Astrocyte (in vitro differentiated cells and primary cell): ENCODE data around the gene UBALD2. TPM values are rescaled to one million over a fixed set of nuclear protein-coding genes. Genes with fewer than 3 reads are reported as not detected.

Source experiments
- DNase-seq: peaks from one replicate; pipeline ENCODE4 v3.0.0-alpha.2; 2010; ENCODE audit warnings: low read depth
- FAIRE-seq: peaks from 2 replicates; lab custom pipeline; 2011; peaks lifted over from hg19 to GRCh38; lab: Jason Lieb, UNC
- H2AFZ ChIP-seq: 2 replicates; pipeline ENCODE4 v1.6.0; 2012; ENCODE audit warnings: low read depth, low read length, inconsistent platforms
- H3K27ac ChIP-seq: 2 replicates; pipeline ENCODE4 v1.5.1; 2011; ENCODE audit warnings: low read depth, low read length, inconsistent platforms
- H3K27me3 ChIP-seq: 2 replicates; pipeline ENCODE4 v1.6.0; 2011; ENCODE audit warnings: low read length, inconsistent platforms; ENCODE audit not compliant: insufficient read depth
- H3K36me3 ChIP-seq: 2 replicates; pipeline ENCODE4 v1.5.1; 2011; ENCODE audit warnings: low read length, inconsistent platforms; ENCODE audit not compliant: insufficient read depth
- H3K4me1 ChIP-seq: 2 replicates; pipeline ENCODE4 v1.5.1; 2011; ENCODE audit warnings: low read length, inconsistent platforms; ENCODE audit not compliant: insufficient read depth
- H3K4me2 ChIP-seq: 2 replicates; pipeline ENCODE4 v1.6.0; 2012; ENCODE audit warnings: low read length, inconsistent platforms
- H3K4me3 ChIP-seq: 2 replicates; pipeline ENCODE4 v1.5.1; 2011; ENCODE audit warnings: low read depth, mild to moderate bottlenecking, low read length, inconsistent platforms; ENCODE audit not compliant: insufficient read depth
- H3K79me2 ChIP-seq: 2 replicates; pipeline ENCODE4 v1.6.0; 2012; ENCODE audit warnings: mild to moderate bottlenecking, low read length, inconsistent platforms; ENCODE audit not compliant: insufficient read depth
- H3K9ac ChIP-seq: 2 replicates; pipeline ENCODE4 v1.6.0; 2012; ENCODE audit warnings: mild to moderate bottlenecking, low read length, inconsistent platforms
- H3K9me3 ChIP-seq: 2 replicates; pipeline ENCODE4 v1.5.1; 2012; ENCODE audit warnings: low read depth, mild to moderate bottlenecking, low read length, inconsistent platforms; ENCODE audit not compliant: insufficient read depth
- H4K20me1 ChIP-seq: 2 replicates; pipeline ENCODE4 v1.6.0; 2012; ENCODE audit warnings: low read length, inconsistent platforms; ENCODE audit not compliant: insufficient read depth
- H3K27ac Mint-ChIP-seq: one replicate; pipeline ENCODE4 v1.8.0; 2021; ENCODE audit warnings: mild to moderate bottlenecking, mixed read lengths; ENCODE audit not compliant: unreplicated experiment
- H3K27me3 Mint-ChIP-seq: one replicate; pipeline ENCODE4 v1.8.0; 2021; ENCODE audit warnings: low read depth, mixed read lengths; ENCODE audit not compliant: unreplicated experiment
- H3K36me3 Mint-ChIP-seq: one replicate; pipeline ENCODE4 v1.8.0; 2021; ENCODE audit warnings: low read depth, mixed read lengths; ENCODE audit not compliant: unreplicated experiment
- H3K4me1 Mint-ChIP-seq: one replicate; pipeline ENCODE4 v1.8.0; 2021; ENCODE audit warnings: low read depth, mixed read lengths; ENCODE audit not compliant: unreplicated experiment
- H3K4me3 Mint-ChIP-seq: one replicate; pipeline ENCODE4 v1.8.0; 2021; ENCODE audit warnings: mild to moderate bottlenecking, moderate library complexity, mixed read lengths; ENCODE audit not compliant: unreplicated experiment
- H3K9me3 Mint-ChIP-seq: one replicate; pipeline ENCODE4 v1.8.0; 2021; ENCODE audit warnings: mild to moderate bottlenecking, mixed read lengths; ENCODE audit not compliant: unreplicated experiment
- CTCF ChIP-seq: IDR thresholded peaks from 2 replicates; pipeline ENCODE4 v1.5.1; 2011; ENCODE audit warnings: low read depth, mild to moderate bottlenecking, inconsistent platforms, low read length, moderate library complexity; ENCODE audit not compliant: insufficient read depth
- EZH2 ChIP-seq: IDR thresholded peaks from 2 replicates; pipeline ENCODE4 v1.6.1; 2012; ENCODE audit warnings: mild to moderate bottlenecking, low read length, inconsistent platforms; ENCODE audit not compliant: insufficient read depth
- total RNA-seq: library from RNA; stranded (reverse); gene quantifications from 2 replicates; pipeline ENCODE4 v1.2.1, GENCODE V29; 2021

The UBALD2 gene
- total RNA-seq, 1 donor from 2014 or later, result 32.8 TPM

- Histone ChIP-seq H2AFZ (no peak overlapping the region), H3K4me2 (no peak overlapping the region), H3K79me2 (peaks cover 39% of the 10 kb centered on the region), H3K27ac (no peak overlapping the region), H4K20me1 (peaks cover 13% of the 10 kb centered on the region), H3K27me3 (no peaks in the 10 kb centered on the region), H3K36me3 (peaks cover 4% of the 10 kb centered on the region), H3K4me1 (peaks cover 8% of the 10 kb centered on the region), H3K9me3 (no peaks in the 10 kb centered on the region), H3K4me3 (no peak overlapping the region), H3K9ac (no peak overlapping the region)
- no peak for FAIRE-seq
- Mint-ChIP-seq H3K9me3 (no peaks in the 10 kb centered on the region), H3K4me3 (no peak overlapping the region), H3K4me1 (peaks cover 14% of the 10 kb centered on the region), H3K27me3 (no peaks in the 10 kb centered on the region), H3K27ac (no peak overlapping the region), H3K36me3 (no peaks in the 10 kb centered on the region)
- no peak for TF ChIP-seq EZH2
- no peak for TF ChIP-seq CTCF
- DNase-seq, result no peak
These were observed 5.9 kb downstream of the UBALD2 start for GRCh38 chr17:76270770-76271668.

GRCh38 chr17:76271669-76272540 is 6.8 kb downstream of the UBALD2 start:
- Mint-ChIP-seq H3K4me1 (peaks cover 11% of the 10 kb centered on the region), H3K27me3 (no peaks in the 10 kb centered on the region), H3K27ac (no peak overlapping the region), H3K4me3 (no peak overlapping the region), H3K9me3 (no peaks in the 10 kb centered on the region), H3K36me3 (no peaks in the 10 kb centered on the region)
- Histone ChIP-seq H3K4me1 (peaks cover 2% of the 10 kb centered on the region), H3K36me3 (peaks cover 4% of the 10 kb centered on the region), H4K20me1 (peaks cover 13% of the 10 kb centered on the region), H2AFZ (no peak overlapping the region), H3K9me3 (no peaks in the 10 kb centered on the region), H3K79me2 (peaks cover 31% of the 10 kb centered on the region), H3K4me2 (no peak overlapping the region), H3K4me3 (no peak overlapping the region), H3K27ac (no peak overlapping the region), H3K9ac (no peak overlapping the region), H3K27me3 (no peaks in the 10 kb centered on the region)
- FAIRE-seq, result no peak
- no peak for DNase-seq
- TF ChIP-seq CTCF (no peak), EZH2 (no peak)
